GM19467 (cell line): Measurements from ENCODE around the gene WDR86.

ENCODE experiments used
- ATAC-seq: cut with Tn5 transposase; IDR thresholded peaks from one replicate; pipeline ENCODE4 v1.9.1; 2021; ENCODE audit warnings: mild to moderate bottlenecking, moderate library complexity; ENCODE audit not compliant: unreplicated experiment

WDR86 gene

DNA sequence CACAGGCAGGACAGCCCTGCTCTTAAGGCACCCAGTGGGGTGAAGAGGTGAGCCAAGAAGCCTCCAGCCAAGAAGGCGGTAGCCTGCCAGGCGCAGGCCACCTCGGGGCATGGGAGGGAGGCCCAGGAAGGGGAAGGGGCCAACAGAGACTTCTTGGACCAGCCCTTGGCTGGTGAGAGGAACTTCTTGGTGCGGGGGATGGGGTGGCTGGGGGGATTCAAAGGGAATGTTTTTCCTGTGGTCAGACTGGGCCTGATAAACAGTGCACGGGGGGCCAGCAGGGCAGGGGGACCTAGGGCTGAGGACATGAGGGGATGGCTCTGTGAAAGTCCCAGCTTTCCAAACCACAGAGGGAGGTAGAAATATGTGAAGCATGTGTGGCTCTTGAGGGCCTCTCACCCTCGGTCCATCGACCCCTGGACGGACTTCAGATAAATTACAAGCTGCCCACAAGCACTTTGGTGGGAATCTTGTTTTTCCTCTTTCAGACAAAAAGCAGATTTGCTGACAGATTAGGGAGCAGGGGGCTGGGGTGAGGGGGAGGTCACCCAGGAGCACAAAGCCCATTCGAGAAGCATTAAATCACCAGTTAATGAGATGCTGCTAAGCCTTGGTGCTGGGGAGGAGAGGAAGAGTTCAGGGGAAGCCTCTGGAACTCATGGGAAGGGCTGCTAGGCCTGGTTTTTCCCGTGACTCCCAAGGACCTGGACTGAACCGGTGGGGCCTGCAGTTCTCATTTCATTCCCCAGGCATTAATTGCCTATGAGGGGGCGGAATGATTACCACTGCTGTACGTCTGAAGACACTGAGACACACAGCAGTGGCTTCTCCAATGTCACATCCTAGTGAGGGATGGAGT is 18.8 kb upstream of the WDR86 start:
- no peak for ATAC-seq

DNA sequence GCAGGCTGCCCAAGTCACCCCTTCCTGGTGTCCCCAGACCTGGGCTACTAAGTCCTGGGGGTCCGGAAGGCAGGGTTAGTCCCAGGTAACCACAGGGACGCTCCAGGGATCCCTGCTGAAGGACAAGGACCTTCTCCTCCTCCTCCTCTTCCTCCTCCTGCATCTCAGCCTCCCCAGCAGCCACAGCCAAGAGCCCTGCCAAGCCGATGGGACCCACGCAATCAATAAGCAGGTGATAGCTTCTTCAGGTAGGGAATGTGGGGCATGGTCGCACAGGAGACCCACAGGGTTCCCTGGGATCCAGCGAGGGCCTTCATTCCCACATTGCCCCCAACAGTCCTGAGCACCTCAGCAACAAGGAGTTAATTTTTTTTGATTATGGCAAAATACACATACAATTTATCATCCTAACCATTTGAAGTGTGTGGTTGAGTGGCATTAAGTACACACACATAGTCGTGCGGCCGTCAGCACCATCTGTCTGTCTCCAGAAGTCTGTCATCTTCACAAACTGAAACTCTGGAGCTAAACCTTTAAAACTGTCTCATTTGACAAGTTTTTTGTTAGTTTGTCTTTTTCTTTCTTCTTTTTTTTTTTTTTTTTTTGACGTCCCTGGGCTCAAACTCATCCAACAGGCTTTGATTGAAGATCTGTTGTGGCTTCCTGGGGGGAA is 18.0 kb upstream of the WDR86 start:
- no peak for ATAC-seq

DNA sequence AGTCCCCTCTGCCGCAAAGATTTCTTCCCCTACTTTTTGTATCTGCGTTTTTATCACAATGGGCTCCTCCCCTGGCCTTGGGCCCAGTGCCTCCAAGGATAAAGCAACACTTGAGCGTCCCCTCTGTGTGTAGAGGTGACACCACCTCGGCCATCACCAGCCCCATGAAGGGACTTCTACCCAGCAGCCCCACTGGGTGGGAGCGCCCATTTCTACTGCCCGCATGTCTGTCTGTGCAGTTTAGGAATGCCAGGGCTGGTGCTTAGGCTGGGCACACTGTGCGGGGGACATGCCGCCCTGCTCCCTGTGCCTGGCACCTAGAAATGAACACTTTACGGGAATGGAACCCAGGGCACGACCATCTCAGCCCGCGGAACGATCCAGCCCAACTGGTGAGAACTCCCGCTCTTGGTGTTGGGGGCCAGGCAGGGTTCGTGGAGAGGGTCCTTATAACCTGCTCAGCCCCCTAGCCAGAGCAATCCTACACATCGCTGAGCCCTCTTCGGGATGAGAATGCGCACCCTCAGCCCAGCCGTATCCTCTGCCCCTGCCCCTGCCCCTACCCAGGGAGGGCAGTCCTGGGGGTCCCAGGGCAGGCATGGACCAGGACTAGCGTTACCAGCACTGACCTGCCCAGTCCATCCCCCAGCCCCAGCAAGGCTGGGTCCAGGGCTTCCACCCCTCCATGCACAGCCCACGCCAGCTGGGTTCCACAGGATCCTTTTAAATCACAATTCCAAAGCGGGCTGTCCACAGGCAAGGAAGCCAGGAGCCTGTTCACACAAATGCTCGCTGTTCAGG is 17.3 kb upstream of the WDR86 start:
- no peak for ATAC-seq

DNA sequence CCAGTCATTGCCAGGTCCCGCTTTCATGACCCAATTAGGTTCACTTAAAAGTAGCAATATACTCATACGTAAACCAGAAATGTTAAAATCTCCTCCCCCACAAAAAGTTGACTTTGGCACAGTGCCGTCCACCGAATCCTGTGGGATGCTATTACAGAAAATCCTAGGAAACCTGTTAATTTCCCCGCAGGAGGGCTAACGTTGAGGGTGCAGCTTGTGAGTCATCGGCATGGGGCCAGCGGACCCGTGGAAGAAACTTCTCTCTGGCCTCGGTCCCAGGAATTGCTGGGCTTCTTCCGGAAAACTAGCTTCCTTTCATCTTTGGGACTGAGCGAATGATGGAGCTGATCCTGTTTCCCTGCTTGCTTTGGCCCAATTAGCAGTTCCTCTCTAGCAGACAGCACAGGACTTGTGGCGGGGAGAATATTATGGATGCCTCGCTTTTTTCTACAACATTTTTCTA is 16.6 kb upstream of the WDR86 start:
- no peak for ATAC-seq

DNA sequence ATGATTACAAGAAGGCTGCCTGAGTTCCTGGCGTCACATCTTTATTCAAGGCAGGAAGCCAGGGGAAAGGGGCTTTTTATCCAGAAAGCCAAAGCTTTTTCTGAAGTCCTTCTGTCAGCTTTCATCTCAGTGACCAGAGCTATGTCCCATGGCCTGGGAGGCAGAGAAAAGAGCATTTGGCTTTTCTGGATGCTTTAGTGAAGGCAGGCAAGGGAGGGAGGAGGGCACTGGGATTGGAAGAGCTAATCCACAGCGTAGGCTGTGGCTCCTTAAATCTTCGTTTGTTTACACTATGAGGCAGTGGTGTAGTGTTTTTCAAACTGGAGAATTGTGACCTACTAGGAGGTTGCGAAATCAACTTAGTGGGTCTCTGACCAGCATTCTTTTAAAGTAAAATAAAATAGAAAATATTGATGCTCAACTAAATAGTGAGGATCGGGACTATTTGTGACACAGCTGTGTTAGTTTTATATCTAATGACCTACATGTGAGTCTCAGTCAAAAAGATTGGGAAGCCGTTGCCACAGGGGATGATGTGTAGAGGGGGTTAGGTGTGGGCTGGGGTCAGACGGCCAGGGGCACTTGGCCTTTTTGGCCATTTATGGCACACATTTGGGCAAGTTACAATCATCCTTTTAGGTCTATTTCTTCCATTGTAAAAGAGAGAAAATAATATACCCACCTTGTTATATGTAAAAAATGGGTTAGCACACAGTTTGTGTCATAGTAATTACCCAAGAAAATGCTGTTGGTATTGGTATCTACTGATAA is 16.0 kb upstream of the WDR86 start:
- no peak for ATAC-seq

DNA sequence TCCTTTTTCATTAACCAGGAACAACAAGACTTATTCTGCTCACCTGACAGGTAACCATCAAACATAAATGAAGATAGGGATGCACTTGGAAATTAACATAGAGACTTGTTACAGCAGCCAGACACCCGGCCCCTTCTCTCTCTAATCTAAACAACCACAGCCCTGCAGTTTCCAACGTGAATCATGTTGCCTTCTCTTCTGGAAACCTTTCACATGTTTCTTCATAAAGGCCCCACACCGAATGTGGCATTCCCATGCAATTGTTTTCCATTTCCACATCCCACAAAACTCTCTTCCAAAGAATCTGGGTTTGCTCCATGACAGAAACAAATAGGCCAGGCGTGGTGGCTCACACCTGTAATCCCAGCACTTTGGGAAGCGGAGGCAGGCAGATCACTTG is 15.0 kb upstream of the WDR86 start:
- ATAC-seq: no peak

DNA sequence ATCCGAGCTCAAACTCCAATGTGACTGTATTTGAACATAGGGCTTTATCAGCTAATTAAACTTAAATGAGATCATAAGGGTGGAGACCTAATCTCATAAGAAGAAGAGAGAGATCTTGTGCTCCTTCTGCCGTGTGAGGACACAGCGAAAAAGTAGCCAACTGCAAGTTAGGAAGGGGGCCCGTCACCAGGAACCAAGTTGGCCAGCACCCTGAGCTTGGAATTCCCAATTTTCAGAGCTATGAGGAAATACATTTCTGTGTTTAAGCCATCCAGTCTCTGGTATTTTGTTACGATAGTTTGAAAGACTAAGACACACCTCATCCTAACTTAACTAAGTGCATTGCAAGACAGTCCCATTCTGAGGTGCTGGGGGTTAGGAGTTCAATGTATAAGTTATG is 14.1 kb upstream of the WDR86 start:
- no peak for ATAC-seq

DNA sequence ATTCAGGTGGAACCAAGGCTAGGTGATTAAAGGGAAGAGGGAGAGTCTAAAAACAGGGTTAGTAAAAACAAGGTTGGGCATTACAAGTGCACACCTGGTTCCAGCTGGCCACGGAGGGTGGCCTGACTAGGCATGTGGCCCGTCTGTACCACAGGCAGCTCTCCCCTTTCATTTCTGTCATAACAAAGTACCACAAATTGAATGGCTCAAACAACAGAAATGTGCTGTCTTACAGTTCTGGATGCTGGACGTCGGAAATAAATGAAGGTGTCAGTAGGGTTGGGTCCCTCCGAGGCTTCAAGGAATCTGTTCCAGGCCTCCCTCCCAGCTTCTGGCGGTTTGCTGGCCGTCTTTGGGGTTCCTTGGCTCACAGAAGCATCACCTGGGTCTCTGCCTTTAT is 13.4 kb upstream of the WDR86 start:
- no peak for ATAC-seq

DNA sequence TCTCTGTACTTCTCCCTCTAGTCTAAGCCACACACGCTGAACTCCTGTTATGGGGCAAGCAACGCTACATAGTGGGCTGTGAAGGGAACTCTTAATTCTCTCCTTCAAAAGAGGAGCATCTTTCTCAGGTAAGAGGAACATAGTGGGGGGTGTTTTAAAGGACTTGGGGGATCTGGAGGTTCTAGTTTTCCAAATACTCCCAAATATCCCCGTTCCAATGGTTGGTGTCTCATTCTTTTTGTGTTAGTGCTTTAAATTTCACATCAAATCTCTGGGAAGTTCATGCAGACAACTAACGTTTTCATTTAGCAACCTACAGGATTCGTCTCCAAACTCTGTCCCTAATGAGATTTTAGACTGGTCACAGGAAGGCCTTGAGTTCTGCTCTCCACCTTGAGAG is 12.4 kb upstream of the WDR86 start:
- ATAC-seq: no peak

DNA sequence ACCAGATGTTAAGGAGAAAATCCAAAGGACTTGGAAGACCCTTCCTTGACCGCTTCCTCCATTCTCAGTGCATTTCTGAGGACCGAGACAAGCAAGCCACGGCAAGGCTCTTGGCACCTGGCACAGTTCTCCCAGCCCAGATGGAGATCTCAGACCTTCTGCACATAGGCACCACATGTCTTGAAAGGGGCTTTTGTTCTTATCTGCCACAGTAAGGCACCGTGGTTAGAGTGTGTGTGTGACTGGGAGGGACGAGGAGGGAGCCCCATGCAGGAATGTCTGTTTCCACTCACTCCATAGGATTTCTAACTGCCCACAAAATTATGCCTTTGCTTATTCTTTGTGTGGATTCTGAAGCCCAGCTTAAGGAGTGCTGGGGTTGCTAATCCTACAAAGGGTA is 10.3 kb upstream of the WDR86 start:
- no peak for ATAC-seq

DNA sequence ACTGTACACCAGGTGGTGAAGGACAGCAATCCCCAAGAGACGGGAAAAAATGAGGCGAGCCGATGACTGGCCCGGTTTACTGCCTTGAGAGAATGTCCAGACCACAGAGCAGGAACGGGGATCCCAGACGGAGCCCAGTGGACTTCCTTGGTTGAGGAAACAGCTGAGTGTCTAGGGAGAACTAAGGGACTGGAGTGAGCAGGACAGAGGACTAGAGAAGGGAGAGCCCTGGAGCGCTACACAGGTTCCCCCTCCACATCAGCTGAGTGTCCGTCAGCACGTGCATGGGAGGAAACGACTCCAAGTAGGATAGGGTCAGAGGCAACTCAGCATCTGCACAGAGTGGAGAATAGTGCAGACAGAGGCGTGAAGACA is 7.1 kb upstream of the WDR86 start:
- ATAC-seq: no peak

DNA sequence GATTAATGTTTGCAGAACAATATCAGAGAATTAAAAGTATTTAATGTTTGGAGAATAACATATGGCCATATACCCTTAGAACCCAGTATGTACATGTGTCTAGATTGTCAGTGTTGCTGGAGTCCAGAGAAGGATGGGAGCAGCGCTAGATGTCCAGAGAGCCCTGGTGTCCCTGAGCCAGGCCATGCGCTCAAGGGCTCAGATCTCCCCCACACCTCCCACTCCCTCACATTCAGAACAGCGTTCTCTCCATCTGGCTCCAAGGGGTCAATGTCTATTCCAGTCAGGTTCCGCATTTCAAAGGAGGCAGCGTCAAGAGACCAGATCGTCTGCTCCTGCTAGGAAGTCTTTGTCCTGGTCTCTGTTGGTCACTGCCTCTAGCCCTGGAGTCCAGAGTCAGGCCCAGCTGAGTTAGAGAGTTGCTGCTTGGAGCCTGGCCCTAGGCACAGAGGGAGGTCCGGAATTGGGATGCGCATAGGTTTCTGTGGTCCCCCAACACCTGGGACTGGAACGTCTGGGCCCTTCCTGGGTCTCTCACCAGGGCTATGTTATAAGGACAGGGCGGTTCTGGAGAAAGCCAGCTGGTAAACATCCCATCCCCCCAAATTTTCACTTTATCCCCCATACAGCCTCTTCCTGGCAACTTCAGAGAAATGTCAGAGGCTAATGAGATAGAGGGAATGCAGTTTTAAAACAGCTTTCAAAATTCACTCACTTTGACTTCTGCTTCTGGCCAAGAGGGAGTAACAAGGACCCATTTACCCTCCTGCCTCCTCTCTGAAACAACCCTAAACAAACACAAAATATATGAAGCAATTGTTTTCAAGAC is 6.5 kb upstream of the WDR86 start:
- ATAC-seq: no peak

DNA sequence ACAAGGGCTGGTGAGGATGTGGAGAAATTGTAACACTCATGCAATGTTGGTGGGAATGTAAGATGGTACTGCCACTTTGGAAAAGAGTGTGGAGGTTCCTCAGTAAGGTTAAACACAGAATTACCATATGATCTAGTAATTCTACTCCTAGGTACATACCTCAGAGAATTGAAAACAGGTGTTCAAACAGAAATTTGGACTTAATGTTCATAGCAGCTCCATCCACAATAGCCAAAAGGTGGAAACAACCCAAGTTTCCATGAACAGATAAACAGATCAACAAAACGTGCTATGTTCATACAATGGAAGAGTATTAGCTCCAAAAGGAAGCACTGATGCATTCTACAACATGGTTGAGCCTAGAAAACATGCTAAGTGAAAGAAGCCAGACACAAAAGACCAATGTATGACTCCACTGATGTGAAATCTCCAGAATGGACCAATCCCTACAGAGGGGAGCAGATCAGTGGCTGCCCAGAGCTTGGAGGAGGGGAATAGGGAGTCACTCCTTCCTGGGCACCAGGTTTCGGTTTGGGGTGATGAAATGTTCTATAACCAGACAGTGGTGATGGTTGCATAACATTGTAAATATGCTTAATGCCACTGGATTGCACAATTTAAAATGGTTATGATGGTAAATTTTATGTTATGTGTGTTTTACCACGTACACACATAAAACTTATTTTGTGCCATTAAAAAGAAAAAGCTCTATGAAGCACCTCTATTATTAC is 5.7 kb upstream of the WDR86 start:
- ATAC-seq: no peak

DNA sequence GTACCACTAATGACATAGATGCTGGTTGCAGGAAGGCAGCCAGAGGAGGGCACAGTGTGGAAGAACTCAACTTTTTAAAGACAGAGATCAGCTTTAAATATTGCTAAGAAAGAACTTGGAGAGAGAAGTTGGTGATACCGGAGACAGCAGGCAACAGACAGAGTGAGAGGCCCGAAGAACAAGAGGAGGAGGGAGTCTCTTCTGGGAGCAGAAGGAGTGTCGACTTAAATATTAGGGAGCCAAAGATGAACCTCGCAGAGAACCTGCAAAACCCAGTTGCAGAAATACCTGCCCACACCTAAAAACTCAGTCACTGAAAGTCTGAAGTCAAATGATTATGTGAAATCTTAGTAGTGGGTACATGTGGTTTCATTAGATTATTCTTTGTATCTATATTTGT is 3.4 kb upstream of the WDR86 start:
- ATAC-seq: no peak

DNA sequence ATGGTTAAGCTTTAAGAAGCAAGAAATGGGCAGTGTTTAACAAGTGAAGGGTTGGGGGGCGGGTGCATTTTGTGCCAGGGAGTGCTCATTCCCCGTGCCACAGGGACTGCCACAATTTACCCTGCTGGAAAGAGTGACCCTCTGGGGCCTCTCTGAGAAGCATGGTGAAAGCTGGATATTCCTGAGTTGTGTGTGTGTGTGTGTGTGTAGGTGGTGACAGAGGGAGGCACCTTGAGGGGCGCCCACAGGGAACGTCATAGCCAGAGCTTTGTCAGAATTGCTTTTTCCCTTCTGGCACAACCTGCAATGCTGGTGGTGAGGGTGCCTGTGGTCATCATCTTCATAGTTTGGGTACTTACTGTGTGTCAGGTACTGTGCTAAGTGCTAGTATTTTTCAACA is 2.5 kb upstream of the WDR86 start:
- ATAC-seq: no peak

DNA sequence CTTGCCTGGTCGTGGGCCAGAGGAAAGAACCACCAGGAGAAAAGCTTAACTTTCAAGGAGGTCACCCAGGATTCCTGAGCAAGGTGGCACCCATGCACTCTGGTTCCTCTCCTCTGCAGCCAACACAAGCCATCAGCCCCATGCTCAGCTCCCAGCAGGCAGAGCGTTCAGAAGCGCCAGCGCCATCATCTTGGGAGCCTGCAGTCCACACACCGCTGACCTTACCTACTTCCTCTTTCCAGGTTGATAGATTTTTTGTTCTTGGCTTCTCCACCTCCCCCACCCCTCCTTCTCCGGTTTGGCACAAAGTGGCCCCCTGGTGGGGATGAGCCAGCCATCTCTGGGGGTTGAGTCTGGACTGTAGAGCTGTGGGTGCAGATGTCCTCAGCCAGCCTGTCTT is 1.7 kb upstream of the WDR86 start:
- ATAC-seq: no peak

DNA sequence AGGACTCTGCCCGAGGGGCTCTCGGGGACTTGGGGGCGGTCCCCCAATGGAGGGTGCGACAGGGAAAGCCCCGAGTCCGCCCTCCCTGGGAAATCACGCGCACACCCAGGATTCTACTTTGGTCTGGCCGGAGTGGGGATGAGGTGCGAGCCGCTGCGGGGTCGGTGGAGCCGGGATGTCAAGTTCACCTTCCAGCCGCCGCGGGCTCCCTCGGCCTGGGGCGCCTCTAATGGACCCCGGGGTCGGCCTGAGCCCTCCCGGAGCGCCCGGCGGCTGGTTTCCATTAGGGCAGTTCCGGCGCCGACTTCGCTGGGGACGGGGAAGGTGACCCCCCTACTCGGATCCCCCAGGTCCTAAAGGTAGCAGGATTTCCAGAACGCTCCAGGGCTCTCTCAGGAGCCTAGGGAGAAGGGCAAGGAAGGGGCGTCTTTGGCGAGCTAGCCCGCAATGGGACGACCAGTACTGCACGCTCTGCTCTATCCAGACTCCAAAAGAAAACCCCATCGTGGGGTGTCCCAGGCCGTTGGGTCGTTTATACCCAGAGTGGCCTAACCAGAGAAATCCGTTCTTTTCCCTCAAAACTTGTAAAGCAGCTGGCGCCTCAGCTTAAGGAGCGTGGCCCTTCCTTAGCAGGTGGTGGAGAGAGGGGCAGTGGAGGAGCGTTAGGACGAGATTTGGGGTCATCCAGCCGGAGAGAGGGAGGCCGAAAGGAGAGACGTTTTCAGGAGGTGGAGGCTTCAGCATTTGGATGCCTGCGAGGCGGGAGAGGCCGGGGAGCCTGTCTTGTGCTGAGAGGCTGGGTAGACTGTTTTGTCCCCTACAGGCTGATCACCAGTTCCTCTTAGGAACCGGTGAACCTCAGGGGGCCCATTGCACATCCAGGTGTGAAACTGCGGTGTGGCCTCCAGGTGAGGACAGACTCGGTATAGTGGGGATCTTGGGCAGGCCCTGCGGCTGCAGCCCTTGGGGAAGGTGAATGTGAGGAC is 860 bp upstream of the WDR86 start:
- no peak for ATAC-seq
